HG03442 (cell line): Measurements from ENCODE around the gene ZNF223.

Experiments used
- ATAC-seq: cut with Tn5 transposase; IDR thresholded peaks from one replicate; pipeline ENCODE4 v1.9.1; 2021; ENCODE audit warnings: mild to moderate bottlenecking, moderate library complexity; ENCODE audit not compliant: unreplicated experiment

The ZNF223 gene

DNA sequence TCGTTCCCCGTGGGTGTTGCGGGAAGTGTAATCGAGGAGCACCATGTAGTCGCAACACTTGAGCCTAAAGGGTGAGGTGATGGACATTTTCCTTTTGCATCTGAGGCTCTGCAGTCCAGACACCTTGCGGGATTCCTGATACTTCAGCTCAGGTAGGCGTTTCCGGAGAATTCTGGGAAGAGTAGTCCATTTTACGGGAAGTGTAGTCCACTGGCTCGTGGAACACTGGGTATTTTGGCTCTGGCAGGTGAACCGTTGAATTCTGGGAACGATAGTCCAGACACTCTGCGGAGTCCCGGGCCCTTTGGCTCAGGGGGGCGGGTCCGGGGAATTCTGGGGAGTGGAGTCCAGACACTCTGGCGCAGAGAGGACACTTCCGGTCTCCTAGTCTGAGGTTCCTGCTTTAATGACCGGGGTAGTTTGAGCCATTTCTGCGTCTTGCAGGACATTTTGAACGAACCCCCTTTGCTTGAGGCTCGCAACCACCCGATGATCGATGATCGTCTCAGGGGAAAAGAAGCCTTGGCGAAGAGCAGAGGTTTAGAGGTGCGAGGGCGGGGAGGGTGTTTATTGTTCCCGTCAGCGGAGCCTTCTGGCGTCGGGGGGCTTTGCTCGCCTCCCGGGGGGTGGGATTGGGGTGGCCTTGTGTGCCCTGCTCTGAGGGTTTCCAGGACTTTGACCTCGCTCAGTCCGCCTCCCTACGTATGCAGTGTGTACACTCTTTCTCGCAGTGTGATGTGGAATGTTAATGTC, at the start of gene ZNF223:
ZNF223 (plus strand) TSS at position 387 of the 753 bp plus-strand sequence. CDS start 3,141 bp downstream, outside the sequence.
- ATAC-seq = no peak

DNA sequence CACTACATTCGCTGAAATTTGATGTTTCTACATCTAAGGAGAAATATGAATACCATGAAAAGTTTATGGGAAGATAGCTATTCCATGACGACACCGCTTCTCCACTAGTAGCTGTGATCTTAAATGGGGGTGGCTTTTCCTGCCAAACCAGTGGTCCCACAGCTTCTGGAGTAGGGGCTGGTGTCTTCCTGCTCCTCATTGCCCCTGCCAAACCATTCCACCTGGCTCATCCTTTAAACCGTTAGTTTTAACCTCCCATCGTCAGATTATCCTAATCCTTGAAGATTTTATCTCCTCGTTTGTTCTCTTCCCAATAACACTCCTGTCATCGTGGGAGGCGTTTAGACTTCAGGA, 49.6 kb upstream of the ZNF223 start:
- ATAC-seq = no peak

DNA sequence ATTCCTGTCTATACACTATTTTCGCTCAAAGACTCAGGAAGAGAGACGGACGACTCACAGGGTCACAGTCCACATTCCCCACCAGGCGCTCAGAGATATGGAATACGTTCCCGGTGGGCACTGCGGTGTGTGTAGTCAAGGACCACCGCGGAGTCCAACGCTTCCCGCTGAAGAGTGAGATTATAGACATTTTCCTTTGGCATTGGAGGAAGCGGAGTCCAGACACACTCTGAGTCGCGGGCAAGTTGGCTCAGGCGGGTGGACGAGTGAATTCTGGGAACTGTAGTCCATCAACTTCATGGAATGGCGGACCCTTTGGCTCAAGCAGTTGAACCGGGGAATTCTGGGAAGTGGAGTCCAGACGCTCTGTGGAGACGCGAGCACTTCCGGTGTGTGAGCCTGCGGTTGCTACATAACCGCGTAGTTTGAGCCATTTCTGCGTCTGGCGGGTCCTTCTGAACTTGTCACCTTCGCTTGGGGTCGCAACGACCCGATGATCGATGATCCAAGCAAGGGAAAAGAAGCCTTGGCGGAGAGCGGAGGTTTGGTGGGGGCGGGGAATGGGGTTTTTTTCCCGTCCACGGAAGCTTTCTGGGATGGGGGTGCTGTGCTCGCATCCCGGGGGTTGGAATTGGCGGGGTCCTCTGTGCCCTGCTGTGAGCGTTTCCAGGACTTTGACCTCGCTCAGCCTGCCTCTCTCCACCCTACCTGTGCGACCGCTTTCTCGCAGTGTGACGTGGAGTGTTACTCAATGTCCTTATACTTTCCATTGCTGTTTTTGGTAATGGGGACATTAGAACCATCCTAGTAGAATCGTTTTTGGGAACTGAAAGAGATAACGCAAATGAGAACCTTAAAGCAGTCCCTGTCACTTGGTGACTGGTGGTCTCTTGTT, 49.0 kb upstream of the ZNF223 start, which contains the start of gene ZNF230:
ZNF230 (plus strand) TSS at position 392 of the 895 bp plus-strand sequence. CDS start 4,122 bp downstream, outside the sequence.
- peak; percentile 87 for ATAC-seq

DNA sequence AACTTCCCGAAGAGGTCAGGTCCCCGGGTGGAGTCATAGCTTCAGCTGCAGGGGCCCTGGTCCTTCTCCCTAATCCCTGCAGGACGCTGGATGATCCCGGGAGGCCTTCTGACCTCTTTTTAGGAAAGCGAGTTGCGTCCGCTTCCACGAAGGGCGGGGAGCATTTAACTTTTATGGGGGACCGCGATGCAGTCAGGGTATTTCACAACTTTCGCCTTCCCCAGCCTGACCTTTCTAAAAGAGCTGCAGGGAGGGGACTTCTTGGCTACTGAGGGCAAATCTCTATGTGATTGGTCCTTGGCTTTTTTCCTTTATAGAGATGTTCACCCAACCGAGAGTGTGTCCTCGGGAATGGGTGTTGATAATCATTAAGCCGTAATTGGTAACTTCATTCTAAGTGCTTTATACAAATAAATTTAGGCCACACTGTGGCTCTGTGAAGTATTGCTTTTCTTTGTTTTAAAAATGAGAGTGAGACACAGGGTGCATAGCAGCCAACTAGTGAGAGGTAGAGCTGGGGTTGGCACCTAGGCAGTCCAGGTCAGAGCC, 48.3 kb upstream of the ZNF223 start:
- peak; percentile 19 for ATAC-seq

DNA sequence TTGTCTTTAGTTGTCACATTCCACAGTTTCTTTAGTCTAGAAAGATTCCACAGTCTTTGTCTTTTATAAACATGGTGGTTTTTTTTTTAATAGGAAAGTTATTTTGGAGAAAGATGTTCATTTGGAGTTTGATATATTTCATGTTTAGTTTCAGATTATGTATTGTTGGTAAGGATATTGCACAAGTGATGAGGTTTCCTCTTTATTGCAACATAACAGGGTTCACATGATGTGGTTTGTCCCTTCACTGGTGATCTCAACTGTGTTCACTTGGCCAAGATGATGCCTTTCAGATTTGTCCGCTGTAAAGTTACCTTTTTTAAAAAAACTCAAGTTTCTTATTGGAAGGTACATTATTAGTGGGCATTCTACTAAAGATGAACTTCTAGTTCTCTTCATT, 45.9 kb upstream of the ZNF223 start:
- ATAC-seq = no peak

DNA sequence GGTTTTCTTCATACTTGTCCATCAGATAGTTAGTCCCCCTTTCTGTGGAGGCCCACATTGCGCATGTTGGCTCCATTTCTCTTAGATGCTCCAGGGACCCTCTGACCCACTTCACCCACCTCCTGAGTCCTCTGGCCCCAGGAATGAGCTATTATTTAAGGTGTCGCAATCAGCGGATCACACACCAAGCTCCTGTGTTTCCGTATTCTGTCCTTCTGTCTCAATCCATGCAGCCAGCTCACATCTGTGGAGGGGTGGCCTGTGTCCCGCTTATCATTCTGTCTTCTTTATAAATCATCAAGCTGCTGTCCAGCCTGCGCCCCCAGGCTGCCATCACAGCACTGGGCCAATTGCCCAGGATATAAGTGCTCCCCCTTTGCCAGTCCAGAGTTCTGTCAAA, 44.4 kb upstream of the ZNF223 start:
- no peak for ATAC-seq

- ATAC-seq = no peak
Measured at GRCh38 chr19:44010468-44010867, 41.4 kb upstream of the ZNF223 start.

DNA sequence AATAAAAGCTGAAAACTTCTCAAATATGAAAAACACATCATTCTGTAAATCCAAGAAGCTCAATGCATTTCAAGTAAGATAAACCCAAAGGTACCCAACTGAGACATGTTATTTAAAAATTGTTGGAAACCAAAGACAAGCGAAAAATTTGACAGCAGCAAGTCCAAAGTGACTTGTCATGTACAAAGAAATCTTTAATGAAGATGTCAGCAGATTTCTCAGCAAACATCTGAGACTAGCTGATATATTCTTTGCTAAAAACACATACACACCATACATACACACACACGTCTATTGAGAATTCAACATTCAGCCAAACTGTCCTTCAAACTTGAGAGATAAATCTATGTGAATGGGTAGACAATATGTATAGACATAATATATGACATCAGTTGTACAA, 32.3 kb upstream of the ZNF223 start:
- ATAC-seq = no peak

- ATAC-seq = no peak
Measured at GRCh38 chr19:44021221-44021620, 30.6 kb upstream of the ZNF223 start.

DNA sequence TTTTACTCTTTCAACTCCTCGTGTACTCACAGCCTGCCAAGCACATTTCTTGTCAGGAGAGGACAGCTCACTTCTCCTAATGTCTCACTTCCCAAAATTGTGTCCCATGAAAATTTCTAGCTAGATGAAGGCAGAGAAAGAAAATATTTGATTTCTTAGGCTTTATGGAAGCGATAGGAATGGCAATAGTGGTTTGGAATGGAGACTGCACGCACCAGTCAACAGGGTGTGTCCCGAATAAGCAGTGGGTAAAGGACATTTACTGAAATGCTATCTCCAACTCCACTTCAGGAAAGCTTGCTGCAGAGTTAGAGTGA, 27.0 kb upstream of the ZNF223 start:
- no peak for ATAC-seq

DNA sequence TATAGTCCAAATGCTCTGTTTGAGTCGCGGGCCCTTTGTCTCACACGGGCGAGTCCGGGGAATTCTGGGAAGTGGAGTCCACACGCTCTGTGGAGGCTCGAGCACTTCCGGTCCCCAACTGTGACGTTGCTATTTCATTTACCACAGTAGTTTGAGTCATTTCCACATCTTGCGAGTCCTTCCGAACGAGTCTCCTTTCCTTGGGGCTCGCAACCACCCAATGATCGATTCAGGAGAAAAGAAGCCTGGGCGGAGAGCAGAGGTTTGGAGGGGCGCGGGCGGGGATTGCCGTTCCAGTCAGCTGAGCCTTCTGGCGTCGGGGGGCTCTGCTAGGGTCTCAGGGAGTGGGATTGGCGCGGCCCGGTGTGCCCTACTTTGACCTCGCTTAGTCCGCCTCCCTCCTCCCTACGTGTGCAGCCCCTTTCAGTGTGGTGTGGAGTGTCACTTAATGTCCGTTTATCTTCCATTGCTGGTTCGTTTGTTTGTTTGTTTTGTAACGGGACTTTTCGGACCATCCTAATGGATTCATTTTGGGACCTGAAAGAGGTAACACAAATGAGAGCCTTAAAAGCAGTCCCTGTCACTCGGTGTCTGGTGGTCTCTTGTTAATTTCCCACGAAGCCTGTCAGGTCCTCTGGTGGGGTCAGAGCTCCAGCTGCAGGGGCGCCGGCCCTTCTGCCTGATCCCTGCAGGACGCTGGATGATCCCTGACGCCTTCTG, 26.5 kb upstream of the ZNF223 start, which contains the start of gene ZNF222:
ZNF222 (plus strand) TSS at position 163 of the 720 bp plus-strand sequence; CDS start at position 221, 58 bp downstream.
- ATAC-seq = peak; percentile 94

GRCh38 chr19:44026622-44027021, 25.2 kb upstream of the ZNF223 start:
- no peak for ATAC-seq

GRCh38 chr19:44032001-44032610, 19.7 kb upstream of the ZNF223 start:
- ATAC-seq = no peak

DNA sequence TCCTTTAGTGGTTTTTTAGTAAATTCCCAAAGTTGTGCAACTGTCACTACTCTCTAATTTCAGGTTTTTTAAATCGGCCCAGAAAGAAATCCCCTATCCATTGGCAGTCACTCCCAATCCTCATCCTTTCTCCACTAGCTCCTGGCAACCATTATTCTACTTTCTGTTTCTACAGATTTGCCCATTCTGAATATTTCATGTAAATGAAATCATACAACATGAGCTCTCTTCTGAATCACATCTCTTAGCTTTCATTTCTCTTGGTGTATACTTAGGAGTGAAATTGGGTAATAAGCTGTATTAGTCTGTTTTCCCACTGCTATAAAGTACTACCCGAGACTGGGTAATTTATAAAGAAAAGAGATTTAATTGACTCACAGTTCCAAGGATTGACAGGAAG, 9.7 kb upstream of the ZNF223 start:
- no peak for ATAC-seq

GRCh38 chr19:44050740-44051649, 841 bp upstream of the ZNF223 start:
- ATAC-seq = no peak

- no peak for ATAC-seq
Measured at GRCh38 chr19:44055870-44056269, 4.0 kb downstream of the ZNF223 start.

DNA sequence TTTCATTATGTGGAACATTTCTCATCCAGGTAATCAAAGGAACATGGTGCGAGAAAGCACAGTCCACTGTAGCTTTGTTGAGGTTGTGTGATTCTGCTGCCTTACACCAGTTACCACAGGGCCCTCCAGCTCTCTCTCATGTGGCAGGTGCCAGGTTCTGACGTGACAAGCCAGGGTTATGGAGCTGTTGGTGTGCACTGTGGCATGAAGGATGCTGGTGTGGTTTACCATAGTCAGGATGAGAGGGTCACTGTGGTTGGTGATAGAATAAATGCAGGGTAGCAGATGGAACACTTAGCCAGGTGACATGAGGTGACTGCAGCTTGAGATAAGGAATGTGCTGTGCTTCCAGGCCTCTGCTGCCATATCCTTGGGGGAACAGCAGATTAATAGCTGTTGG, 7.4 kb downstream of the ZNF223 start:
- ATAC-seq = no peak

GRCh38 chr19:44061038-44061437, 9.2 kb downstream of the ZNF223 start:
- no peak for ATAC-seq

GRCh38 chr19:44066305-44066704, 14.5 kb downstream of the ZNF223 start:
- no peak for ATAC-seq

- no peak for ATAC-seq
Measured at GRCh38 chr19:44069415-44069814, 17.6 kb downstream of the ZNF223 start.
